ENCODE results near the gene SMARCD3.

Gene SMARCD3

GRCh38 chr7:151272877-151273276, 24.4 kb upstream of the SMARCD3 start:
- DNase-seq (ENCODE audit: low read depth in 2 of 2), result no peak

GRCh38 chr7:151272405-151272804, 23.9 kb upstream of the SMARCD3 start:
- no peak for DNase-seq (ENCODE audit: low read depth in 2 of 2)

GRCh38 chr7:151271699-151272355, 23.3 kb upstream of the SMARCD3 start:
- no peak for DNase-seq (ENCODE audit: low read depth in 2 of 2)

GRCh38 chr7:151269511-151269910, 21.0 kb upstream of the SMARCD3 start:
- no peak for DNase-seq (ENCODE audit: low read depth in 2 of 2)

GRCh38 chr7:151265351-151265931, 16.9 kb upstream of the SMARCD3 start:
- DNase-seq (ENCODE audit: low read depth in 2 of 2), result no peak

DNA sequence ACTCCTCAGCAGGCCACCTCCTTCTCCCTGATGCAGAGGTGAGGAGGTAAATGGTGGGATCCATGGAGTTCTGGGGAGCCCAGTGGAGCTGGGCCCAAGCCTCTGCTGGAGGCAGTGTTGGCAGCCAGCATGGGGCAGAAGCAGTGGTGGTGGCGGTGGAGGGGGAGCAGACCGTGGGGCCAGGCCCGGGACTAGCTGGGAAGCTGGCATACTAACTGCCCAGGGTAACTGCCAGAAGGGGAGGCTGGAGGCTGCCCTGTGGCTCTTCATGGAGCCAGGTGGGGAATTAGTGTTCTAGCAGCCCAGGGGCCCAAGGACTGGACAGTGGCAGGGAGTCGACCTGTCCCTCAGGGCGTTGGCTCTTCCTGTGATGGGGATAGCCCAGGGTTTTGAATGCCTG, 16.1 kb upstream of the SMARCD3 start:
- no peak for DNase-seq (ENCODE audit: low read depth in 2 of 2)

DNA sequence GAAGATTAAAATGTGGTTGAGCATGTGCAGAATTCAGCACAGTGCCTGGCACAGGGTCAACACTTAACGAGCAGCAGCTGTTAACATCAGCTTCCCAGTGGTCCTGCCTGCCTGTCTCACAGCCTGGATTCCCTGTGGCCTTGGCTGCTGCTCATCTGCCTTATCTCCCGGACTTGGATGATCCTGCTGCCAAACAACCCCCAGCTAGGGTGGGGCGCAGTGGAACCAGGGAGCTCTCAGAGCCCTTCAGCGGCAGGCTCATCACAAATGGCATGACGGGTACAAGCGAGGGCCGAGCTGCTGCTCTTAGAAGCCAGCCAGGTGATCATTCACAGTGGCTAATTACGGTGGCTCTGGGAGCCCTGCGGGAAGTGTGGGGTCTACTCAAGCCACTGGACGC, 13.0 kb upstream of the SMARCD3 start:
- no peak for DNase-seq (ENCODE audit: low read depth in 2 of 2)

DNA sequence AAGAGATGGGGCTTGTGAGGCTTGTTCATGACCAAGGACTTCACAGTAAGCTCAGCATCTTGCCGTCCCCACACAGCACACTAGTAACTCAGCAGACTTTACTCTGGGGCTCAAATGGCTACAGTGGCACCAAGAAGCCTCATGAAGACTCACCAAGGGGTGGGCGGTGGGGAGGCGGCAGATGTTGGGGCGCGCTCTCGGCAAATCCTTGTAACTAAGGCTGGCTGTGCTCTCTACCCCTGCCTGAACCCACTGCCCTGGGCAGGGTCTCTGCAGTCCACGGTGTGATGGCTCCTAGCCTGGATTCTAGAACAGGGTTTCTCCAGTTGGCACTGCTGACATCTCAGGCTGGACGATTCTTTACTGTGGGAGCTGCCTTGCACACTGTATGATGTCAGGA, 12.4 kb upstream of the SMARCD3 start:
- no peak for DNase-seq (ENCODE audit: low read depth in 2 of 2)

- DNase-seq (ENCODE audit: low read depth in 2 of 2), result no peak
These were observed 12.0 kb upstream of the SMARCD3 start for GRCh38 chr7:151260471-151260870.

DNA sequence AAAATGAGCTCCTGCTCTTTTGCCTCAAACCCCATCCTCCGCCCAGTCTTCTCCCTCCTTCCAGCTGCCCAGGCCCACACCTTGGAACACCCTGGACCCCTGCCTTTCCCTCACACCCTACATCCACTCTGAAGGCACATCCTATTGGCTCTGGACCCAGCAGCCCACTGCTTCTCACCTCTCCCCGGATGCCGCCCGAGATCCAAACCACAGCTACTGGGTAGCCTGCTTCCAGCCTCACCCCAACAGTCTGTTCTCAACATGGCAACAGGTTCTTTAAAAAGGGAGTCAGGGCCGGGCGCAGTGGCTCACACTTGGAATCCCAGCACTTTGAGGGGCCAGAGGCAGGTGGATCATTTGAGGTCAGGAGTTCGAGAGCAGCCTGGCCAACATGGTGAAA, 9.5 kb upstream of the SMARCD3 start:
- no peak for DNase-seq (ENCODE audit: low read depth in 2 of 2)

DNA sequence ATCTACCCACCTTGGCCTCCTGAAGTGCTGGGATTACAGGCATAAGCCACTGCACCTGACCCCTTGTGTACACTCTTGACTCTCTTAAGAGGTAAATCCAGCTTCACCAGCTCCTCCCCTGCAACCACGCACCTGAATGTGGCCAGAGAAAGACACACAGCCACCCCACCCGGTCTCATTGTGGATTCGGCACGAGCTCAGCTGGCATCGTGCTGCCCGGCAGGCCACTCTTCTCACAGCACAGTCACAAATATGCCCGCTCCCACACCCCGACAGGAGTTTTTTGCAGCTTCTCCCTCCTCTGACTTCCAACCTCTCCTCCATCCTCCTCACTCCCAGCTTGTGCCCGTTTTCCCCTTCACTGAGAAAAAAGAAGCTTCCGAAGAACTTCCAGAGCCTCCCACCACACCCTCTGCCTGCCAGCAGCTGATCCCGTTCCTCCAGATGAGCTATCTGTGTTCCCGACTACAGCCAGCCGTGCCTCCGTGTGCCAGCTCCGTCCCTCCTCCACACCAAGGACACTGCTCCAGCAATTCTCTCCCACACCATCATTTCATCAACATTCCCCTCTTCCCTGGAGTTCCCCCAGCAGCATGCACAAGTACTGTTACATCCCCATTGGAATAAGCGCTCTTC, 8.0 kb upstream of the SMARCD3 start:
- no peak for DNase-seq (ENCODE audit: low read depth in 2 of 2)

DNA sequence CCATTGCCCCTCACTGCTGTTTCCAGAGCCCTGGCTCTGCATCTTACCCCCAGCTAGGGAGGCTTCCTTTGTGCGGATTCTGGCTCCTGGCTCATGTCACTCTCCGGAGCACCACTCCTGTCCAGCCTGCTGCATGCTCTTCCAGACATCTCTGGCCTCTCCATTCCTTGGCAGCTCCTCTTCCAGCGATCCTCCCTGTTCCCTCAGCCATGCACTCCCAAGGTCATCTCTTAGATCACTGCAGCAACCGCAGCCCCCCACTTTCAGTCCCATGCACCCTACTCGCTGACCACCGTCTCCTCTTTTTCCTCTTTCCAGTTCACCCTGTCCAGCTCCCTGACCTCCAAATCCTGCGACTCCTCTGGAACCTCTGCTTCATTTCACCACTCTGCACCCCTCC, 6.9 kb upstream of the SMARCD3 start:
- no peak for DNase-seq (ENCODE audit: low read depth in 2 of 2)

- DNase-seq (ENCODE audit: low read depth in 2 of 2), result no peak
These were observed 6.4 kb upstream of the SMARCD3 start for GRCh38 chr7:151254851-151255250.

GRCh38 chr7:151254316-151254715, 5.8 kb upstream of the SMARCD3 start:
- DNase-seq (ENCODE audit: low read depth in 2 of 2), result no peak

- DNase-seq (ENCODE audit: low read depth in 2 of 2), result no peak
These were observed 4.6 kb upstream of the SMARCD3 start for GRCh38 chr7:151252961-151253711.

GRCh38 chr7:151252561-151252835, 4.0 kb upstream of the SMARCD3 start:
- DNase-seq (ENCODE audit: low read depth in 2 of 2), result no peak

DNA sequence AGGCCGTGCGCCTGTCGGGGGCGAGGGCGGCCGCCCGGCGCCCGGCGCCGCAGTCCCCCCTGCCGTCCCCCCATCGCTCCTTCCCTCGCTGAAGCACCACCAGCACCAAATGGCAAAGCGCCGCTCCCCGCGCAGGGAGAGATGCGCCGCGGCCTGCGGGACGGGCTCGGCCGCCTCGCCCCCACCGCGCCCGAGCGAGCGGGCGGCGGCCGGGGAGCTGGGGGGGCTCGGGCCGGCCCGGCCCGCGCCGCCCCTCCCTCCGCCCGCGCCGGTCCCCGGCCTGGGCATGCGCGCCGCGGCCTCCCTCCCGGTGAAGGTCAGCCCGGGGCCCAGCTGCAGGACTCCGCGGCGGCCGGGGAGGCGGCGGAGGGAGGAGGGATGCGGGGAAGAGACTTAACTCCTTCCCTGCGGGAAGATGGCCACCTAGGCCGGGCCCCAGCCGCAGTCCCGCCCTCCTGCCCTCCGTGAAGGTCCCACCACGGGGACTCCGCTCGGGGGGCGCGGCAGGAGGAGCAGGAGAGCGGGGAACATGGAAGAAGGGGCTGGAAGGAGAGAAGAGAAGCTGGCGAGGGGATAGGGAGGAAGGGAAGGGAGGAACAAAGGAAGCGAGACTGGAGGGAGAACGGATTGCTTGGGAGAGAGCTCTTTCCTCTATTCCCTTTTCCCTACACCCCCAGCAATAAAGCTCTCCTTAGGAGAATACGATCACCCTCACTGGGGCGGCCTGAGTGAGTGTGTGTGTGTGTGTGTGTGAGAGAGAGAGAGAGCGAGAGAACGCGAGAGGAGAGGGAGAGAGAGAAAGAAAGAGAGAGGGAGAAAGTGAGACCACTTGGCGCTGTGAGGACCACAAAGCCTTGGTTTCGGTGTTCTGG, 3.4 kb upstream of the SMARCD3 start:
- no peak for DNase-seq (ENCODE audit: low read depth in 2 of 2)

DNA sequence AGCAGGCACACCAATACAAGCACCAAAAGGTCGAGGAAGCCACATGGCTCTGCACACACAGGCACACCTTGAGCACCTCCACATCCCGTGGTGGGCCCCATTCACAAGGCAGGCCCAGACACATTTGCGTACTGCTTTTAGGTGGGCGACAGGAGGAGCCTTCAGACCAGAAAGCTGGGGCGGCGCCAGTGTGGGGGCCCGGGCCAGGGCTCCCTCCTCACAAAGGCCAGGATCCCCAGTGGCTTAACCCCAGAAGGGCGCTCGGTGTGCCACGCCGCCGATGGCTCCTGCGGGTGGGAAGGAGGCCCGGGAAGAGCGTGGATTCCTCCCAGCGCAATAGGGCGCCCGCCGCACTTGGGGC, 2.8 kb upstream of the SMARCD3 start:
- DNase-seq (ENCODE audit: low read depth in 2 of 2), result no peak

- no peak for DNase-seq (ENCODE audit: low read depth in 2 of 2)
These were observed 2.0 kb upstream of the SMARCD3 start for GRCh38 chr7:151250181-151251132.

DNA sequence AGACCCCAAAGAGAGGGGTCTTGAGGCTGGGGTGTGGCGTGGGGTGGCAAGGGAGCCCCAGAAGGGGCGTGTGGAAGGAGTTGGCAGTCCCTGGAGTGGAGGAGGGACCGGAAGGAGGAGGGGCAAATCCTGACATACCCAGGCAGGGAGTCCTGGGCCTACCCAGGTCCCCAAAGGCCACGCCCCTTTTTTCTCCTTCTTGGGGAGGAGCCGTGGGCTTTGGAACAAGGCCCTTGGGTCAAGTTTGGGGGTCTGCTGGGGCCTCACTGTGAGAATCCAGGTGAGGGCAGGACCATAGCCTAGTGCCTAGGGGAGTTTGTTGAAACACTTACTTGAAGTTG, 1.2 kb upstream of the SMARCD3 start:
- DNase-seq (ENCODE audit: low read depth in 2 of 2), result no peak
